ENCODE data around the gene TPPP3.

Gene TPPP3

GRCh38 chr16:67403976-67404555 lies 10.8 kb upstream of the TPPP3 start:
- DNase-seq: no peak

- DNase-seq: no peak
Observed at GRCh38 chr16:67400901-67401300, 7.6 kb upstream of the TPPP3 start.

DNA sequence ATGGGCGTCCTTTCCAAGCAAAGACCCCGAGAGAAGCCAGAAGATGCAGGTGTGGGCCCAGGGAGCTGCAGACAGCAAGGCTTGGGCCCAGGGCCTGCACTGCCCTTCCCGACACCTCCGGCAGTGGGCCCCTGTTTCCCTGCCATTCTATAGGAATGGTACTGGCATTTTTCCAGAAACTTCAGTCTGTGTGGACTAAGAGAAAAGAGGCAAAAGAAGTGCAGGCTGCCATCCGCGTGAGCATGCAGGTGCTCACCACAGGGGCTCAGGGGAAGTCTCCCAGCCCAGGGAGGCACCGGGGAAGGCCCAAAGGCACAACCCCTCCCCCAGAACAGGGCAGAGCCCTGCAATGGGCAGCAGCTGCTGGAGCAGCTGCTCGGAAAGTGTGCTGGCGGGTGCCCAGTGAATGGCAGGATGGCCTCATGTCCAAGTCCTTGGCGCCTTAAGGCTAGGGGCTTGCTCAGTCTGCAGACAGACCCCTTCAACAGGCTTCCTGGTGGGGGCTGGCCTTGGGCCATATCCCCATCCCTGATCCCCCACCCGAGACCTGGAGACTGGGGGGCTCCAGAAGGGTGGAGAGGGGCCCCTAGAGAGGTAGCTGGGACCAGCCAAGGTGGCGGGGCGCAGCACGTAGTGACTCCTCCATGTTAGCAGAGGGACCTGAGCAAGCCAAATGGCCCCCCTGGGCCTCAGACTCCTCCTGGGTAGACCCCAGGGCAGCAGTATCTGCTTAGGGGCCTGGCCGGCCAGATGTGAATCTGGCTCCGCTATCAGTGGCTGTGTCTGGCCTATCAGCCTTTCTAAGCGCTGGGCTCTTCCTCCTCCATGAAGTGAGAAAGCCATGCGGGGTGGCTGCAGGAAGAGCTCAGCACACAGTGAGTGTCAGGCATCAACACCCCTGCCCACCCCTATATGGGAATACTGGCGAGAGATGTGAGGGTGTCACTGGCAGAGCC lies 6.7 kb upstream of the TPPP3 start:
- DNase-seq: no peak

GRCh38 chr16:67399218-67399733 lies 6.0 kb upstream of the TPPP3 start:
- peak; percentile 47 to 48 for DNase-seq

GRCh38 chr16:67398546-67399217 lies 5.4 kb upstream of the TPPP3 start:
- DNase-seq: no peak

GRCh38 chr16:67397812-67398545 lies 4.7 kb upstream of the TPPP3 start:
- DNase-seq: no peak

- DNase-seq: no peak
Observed at GRCh38 chr16:67397036-67397801, 3.9 kb upstream of the TPPP3 start.

DNA sequence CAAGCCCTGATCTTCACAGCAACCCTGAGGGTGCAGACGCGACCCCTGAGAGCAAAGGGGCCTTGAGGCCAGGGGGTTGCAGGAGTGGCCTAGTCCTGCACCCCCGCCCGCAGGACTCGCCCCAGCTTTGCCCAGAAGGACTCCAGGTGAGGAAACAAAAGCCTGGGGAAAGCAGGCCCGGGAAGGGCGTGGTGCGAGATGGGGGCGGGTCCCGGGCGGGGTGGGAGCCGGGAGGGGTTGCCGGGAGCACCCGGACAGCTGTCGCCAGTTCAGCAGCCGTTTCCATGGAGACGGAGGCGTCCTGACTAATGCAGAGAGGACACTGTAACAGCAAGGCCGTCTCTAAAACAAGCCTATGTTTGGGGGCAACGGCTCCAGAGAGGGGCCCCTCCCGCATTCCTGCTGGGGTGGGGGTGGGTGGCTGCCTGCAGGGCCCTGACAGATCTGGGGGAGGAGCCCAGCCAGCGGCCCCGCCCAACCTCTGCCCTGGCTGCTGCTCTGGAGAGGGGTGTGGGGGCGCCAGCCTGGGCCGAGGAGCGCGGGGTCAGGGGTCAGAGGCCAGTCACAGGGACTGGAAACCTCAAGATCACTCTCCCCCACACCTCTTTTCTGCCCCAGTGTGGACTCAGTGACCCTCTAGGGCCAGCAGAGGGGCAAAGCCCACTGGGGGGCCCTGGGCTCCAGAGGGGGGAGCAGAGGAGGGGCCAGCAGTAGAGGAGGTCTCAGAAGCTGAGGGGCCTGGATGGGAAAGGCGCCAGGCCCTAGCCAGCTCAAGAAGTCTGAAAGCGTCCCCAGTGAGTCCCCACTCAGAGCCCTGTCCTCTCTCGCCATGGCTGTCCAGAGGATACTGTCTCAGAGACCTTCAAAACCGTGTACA lies 3.1 kb upstream of the TPPP3 start:
- no peak for DNase-seq

- DNase-seq: no peak
Observed at GRCh38 chr16:67395458-67396158, 2.3 kb upstream of the TPPP3 start.

GRCh38 chr16:67395105-67395457 lies 1.8 kb upstream of the TPPP3 start:
- DNase-seq: peak in 1 of 2 donors; percentile 23

DNA sequence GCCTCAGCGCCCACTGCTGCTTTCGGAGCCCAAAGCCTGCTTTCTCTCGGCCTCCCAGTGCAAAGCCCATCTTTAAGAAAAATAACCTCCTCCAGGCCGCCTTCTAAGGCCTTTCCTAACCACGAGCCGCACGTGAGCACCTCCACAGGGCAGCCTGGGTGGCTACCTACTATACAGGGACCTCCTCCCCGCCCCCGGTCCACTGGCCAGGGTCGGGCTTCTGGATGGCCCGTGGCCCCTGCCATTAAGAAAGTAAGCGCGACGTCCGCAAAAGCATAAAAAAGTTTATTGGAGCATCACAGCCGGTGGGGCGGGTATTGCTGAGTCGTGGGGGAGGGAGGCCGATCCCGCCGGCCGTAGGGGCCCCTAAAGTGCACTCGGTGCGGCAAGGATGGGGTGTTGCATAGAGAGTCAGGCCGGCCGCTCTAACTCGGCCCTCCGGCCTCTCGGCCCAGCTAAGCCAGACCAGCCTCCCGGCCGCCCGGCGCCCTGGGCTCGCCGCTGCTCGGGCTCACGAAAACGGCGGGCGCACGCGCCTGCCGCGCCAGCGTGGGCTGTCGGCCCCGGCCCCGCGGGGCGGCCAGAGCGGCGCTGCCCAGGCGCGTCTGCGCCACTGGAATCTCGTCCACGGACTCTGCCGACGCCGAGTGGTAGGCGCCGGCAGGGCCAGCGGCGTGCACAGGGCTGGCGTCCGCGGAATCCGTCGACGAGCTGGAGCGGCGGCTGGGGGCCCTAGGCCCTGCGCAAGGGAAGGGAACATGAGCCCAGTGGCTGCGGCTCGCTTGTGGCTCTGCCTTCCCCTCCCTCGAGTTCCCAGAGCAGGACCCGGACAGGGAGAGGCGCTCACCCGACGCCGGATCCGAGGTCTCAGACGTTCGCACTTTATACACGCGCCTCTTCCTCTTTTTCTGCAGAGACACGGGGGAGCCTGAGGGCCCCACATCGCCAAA lies 1.1 kb upstream of the TPPP3 start:
- DNase-seq: peak; percentile 13 to 55

DNA sequence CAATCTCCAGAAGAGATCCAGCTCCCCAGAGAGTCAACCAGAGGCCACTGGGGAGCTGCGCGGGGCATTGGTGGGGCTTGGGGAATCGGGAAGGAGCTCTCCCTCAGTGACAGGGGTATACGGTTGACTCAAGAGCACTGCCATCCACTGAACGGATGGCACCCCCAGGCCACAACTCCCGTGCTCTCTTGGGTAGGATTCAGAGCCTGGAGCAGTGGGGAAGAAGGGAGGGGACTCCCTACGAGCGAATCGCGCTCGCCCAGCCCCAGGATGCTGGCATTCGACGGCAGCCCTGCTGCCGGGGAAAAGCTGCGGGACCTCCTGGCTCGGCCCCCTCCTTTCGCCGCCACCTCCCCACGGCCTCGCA lies 473 bp upstream of the TPPP3 start:
- no peak for DNase-seq

DNA sequence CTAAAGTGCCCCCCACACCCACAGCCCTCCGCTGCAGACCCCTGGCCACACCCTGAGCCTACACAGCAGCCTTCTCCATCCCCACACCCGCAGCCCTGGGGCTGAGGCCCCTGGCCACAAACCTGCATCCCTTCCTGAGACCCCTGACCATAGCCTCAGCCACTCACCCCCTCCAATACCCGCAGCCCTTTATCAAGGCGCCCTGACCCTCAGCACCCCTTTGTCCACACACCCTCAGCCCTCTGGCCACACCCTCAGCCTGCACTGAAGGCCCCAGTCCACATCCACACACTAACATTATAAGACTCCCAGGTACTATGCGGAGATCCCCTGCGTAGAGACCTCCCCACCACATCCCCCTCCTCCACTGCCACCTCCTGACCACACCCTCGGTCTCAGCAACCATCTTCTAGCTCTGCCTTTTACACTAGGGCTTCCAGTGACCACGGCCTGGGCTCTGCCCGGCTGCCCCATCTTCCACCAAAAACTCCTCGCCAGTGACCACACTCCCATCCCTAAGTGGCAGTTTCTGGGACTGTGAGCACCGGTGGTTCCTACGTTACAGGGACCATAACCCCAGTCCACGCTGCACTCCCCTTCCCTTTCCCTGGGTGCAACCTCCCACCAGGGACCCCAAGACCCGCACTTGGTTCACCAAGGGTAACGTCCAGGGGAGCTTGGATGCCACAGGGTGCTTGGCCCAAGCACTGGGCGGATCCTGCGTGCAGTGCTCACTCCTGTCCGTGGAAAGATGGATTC lies 818 bp downstream of the TPPP3 start:
- no peak for DNase-seq

GRCh38 chr16:67391424-67392300 lies 1.6 kb downstream of the TPPP3 start:
- peak in 1 of 2 donors; percentile 29 for DNase-seq

DNA sequence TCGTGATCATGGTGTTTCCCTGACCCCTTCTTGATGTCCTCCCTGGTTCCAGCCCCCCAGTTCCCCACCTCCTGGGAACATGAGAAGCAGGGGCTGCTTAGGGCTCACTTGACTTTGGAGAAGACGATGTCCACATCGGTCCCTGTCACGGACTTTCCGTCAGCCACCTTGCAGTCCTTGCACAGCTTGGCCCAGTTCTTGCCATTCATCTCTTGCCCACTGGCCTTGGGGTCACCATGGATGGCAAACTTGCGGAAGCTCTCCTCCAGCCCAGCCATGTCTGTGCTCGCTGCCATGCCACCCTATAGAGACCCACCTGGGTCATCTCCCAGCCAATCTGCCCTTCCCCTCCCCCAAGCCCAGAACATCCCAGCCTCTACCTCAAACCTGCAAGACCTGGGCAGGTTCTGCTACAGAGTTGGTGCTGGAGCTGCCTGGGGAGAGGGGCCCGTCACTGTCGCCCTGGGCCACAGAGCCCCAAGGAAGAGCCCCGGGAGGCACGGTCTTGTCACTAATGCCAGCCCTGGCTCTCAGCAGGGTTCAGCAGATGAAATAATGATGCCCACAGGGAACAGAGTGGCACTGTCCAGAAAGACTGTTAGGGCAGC lies 2.4 kb downstream of the TPPP3 start:
- DNase-seq: no peak

- peak; percentile 10 to 64 for DNase-seq
Observed at GRCh38 chr16:67389911-67390815, 3.1 kb downstream of the TPPP3 start.
